ENCODE measurements around the gene SNX13. TPM values are rescaled to one million over a fixed set of nuclear protein-coding genes. Genes with fewer than 3 reads are reported as not detected.

The SNX13 gene
- total and polyA plus RNA-seq, 2 experiments from 2014 or later = 7.5 to 42.7 TPM

DNA sequence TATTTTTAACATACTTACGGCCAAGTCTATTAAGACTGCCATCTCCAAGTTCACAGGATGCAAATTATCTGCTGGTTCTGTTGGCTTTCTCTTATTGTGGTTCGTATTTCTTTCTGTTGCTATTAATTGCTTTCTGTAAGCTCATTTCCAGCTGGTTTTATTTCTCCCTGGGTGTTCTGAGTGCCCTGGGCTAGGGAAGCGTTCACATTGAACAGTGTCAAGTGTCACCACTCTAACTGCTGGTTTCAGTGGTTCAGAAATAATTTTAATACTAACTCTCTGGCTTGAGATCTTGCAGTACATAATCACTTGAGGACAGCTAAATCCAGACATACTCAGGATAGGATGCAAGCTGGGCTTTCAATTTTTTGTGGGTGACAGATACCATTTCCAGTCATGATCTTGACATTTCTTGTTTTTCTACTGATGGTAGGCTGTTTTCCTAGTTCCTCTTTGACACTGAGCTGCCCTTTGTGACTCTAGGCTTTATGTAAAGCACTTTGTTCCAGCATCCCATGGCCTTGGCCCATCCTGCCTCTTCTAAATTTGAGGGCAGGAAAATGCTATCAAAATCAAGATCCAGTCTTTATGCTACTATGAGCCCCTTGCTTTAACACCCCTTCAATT is 117.6 kb downstream of the SNX13 start:
- H3K36me3 ChIP-seq (ENCODE audit: insufficient read depth) = no peaks in the 10 kb centered on the region
- DNase-seq (ENCODE audit: low spot score) (no peak), ATAC-seq (no peak)
- H2AFZ ChIP-seq = no peak overlapping the region
- H3K4me3 ChIP-seq = no peak overlapping the region
- no peaks in the 10 kb centered on the region for H4K20me1 ChIP-seq (replicated peaks; ENCODE audit: insufficient read depth)
- no peaks in the 10 kb centered on the region for H3K36me3 Mint-ChIP-seq (ENCODE audit: low read depth)
- no peaks in the 10 kb centered on the region for H3K9me2 ChIP-seq (ENCODE audit: insufficient read depth)
- no peaks in the 10 kb centered on the region for H3F3A ChIP-seq (replicated peaks; ENCODE audit: low read depth)
- H3K79me2 ChIP-seq (replicated peaks; ENCODE audit: insufficient read depth) = no peaks in the 10 kb centered on the region
- no peaks in the 10 kb centered on the region for H3K27me3 Mint-ChIP-seq (ENCODE audit: insufficient read depth, low read depth, poor library complexity)
- H3K4me2 ChIP-seq = no peak overlapping the region
- no peaks in the 10 kb centered on the region; the same call in 2 of the 3 replicates for H3K4me1 Mint-ChIP-seq
- H3K9me3 Mint-ChIP-seq = no peaks in the 10 kb centered on the region
- no peak overlapping the region for H3K27ac Mint-ChIP-seq
- H3K4me3 Mint-ChIP-seq = no peak overlapping the region
- H3K27ac ChIP-seq (ENCODE audit: low read depth) = no peak overlapping the region
- TF ChIP-seq REST (IDR thresholded peaks at IDR 0.05; ENCODE audit: unreplicated experiment) (no peak), NANOG (IDR thresholded peaks at IDR 0.05; ENCODE audit: borderline replicate concordance) (no peak), STAT1 (IDR thresholded peaks at IDR 0.05; ENCODE audit: unreplicated experiment) (no peak), EZH2phosphoT487 (IDR thresholded peaks at IDR 0.05; ENCODE audit: unreplicated experiment) (no peak), CREB1 (CRISPR knock-in tag; IDR thresholded peaks at IDR 0.05; ENCODE audit: low read depth) (no peak), ZNF114 (CRISPR knock-in tag; IDR thresholded peaks at IDR 0.05) (no peak), ZNF331 (CRISPR knock-in tag; IDR thresholded peaks at IDR 0.05; ENCODE audit: low read depth) (no peak), JUNB (IDR thresholded peaks at IDR 0.05; ENCODE audit: unreplicated experiment) (no peak)
- no peaks in the 10 kb centered on the region for H3K27me3 ChIP-seq (ENCODE audit: insufficient read depth)
- no peaks in the 10 kb centered on the region for H3K4me1 ChIP-seq (ENCODE audit: insufficient read depth)

DNA sequence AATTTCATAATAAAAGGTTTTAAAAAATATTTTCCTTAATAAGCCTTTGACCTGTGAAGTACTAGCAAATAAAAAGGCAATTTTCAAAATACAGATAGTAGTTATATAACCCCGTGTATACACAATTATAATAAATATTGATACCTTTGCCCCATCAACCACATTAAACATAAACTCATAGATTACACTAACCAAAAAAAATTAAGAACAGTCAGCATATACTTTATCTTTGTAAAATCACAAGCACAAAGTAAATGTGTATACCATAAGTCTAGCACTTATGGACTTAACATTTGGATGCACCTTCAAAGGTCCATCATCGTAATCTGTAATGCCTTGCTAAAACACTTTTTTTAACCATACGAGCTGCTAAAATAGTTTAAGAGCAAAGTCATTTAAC is 123.4 kb downstream of the SNX13 start:
- peaks cover 5% of the 10 kb centered on the region; the same call in 1 of the 2 replicates for H3K36me3 ChIP-seq (ENCODE audit: insufficient read depth)

More for the DNA sequence above, 123.4 kb downstream of the SNX13 start:
- Histone ChIP-seq H3K4me2 (no peak overlapping the region), H4K20me1 (replicated peaks; ENCODE audit: insufficient read depth) (no peaks in the 10 kb centered on the region), H2AFZ (no peak overlapping the region), H3F3A (replicated peaks; ENCODE audit: low read depth) (no peaks in the 10 kb centered on the region), H3K4me3 (no peak overlapping the region), H3K27ac (ENCODE audit: low read depth) (no peak overlapping the region), H3K27me3 (ENCODE audit: insufficient read depth) (no peaks in the 10 kb centered on the region), H3K4me1 (ENCODE audit: insufficient read depth) (peaks cover 5% of the 10 kb centered on the region; the same call in 1 of the 2 replicates), H3K79me2 (replicated peaks; ENCODE audit: insufficient read depth) (no peaks in the 10 kb centered on the region), H3K9me2 (ENCODE audit: insufficient read depth) (no peaks in the 10 kb centered on the region)
- Mint-ChIP-seq H3K27me3 (ENCODE audit: insufficient read depth, low read depth, poor library complexity) (no peaks in the 10 kb centered on the region), H3K4me3 (no peak overlapping the region), H3K4me1 (peaks cover 8% of the 10 kb centered on the region; the same call in 1 of the 3 replicates), H3K27ac (no peak overlapping the region), H3K9me3 (peaks cover 10% of the 10 kb centered on the region), H3K36me3 (ENCODE audit: low read depth) (peaks cover 13% of the 10 kb centered on the region)
- TF ChIP-seq EZH2phosphoT487 (IDR thresholded peaks at IDR 0.05; ENCODE audit: unreplicated experiment) (no peak), JUNB (IDR thresholded peaks at IDR 0.05; ENCODE audit: unreplicated experiment) (no peak)
- ATAC-seq (no peak), DNase-seq (ENCODE audit: low spot score) (no peak)

Data from GM23338 (cell line).